Urinary bladder (tissue), 4 donors: Measurements from ENCODE around the gene SEMA3D. TPM values are rescaled to one million over a fixed set of nuclear protein-coding genes. Genes with fewer than 3 reads are reported as not detected.

ENCODE experiments used
- DNase-seq: peaks from one replicate; pipeline ENCODE4 v3.0.0-alpha.2; 2015; ENCODE audit errors: extremely low spot score
- H3K27ac ChIP-seq: one replicate; pipeline ENCODE4 v1.5.1; 2013; ENCODE audit warnings: low read depth, mild to moderate bottlenecking, moderate library complexity
- H3K36me3 ChIP-seq: one replicate; pipeline ENCODE4 v1.6.1; 2013; ENCODE audit warnings: mild to moderate bottlenecking, moderate library complexity; ENCODE audit not compliant: insufficient read depth
- H3K4me1 ChIP-seq: one replicate; pipeline ENCODE4 v1.6.1; 2013; ENCODE audit warnings: mild to moderate bottlenecking, moderate library complexity; ENCODE audit not compliant: insufficient read depth
- H3K4me3 ChIP-seq: one replicate; pipeline ENCODE4 v1.5.1; 2013; ENCODE audit warnings: low read depth, low read length
- WGBS: extraction: QIAGEN DNeasy Blood & Tissue Kit; methylation state at CpG from one replicate; pipeline ENCODE4 v1.1.7; 2013; 5-methylcytosine and 5-hydroxymethylcytosine counted together
- polyA plus RNA-seq: library from polyadenylated mRNA; stranded (reverse); fragments of 200-250 nt; gene quantifications from one replicate; pipeline ENCODE4 v1.2.3, GENCODE V29; 2013
- total RNA-seq: library from RNA; depleted of rRNA; stranded (reverse); fragments of >200 nt; gene quantifications from one replicate; pipeline ENCODE4 v1.2.3, GENCODE V29; 2014
- donor health status: healthy with polysubstance abuse.
- donor health status: healthy.

Gene SEMA3D
- total RNA-seq = 102 TPM
- polyA plus RNA-seq = 3.8 TPM

DNA sequence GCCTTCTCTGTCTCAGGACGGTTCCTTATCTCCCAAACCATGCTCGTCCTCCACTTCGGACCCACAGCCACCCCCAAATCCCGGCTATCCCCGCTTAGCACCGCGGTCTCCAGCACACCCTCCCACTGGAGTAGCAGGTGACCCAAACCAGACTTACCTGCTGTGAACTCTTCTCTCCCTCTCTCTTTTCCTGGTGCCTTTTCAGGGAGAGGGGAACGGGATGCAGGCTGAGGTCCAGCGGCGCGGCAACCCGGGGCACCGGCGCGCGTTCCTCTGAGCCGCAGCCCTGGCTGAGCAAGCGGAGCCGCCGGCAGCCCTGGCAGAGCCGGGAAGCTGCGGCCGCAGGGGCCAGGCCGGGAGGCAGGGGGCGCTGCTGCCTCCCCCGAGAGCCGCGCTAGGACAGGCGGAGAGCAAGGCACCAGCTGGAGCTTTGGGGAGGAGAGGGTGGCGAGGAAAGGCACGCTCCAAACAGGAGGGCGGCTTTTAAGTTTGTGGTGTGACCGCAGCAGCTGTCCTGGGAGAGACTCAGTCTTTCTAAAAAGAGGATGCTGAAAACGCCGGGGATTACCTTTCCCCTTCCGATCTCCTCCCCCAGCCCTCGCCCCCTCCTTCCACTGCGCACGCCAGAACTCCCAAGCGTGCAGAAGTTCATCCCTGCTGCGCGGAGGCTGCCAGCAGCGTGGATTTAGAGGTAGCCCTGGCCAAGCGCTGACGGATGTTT is at the start of gene SEMA3D:
SEMA3D (minus strand) TSS at position 536 of the 721 bp plus-strand sequence. CDS start 65,165 bp downstream, outside the sequence.
- H3K4me1 ChIP-seq = no peaks in the 10 kb centered on the region
- no peaks in the 10 kb centered on the region for H3K36me3 ChIP-seq
- peak within 1 kb of the TSS; percentile 72 for H3K27ac ChIP-seq
- DNase-seq = peak; percentile 70
- H3K4me3 ChIP-seq = peak within 1 kb of the TSS; percentile 50
- WGBS = under 1% methylated on average over 45 of the region's 45 CpGs

DNA sequence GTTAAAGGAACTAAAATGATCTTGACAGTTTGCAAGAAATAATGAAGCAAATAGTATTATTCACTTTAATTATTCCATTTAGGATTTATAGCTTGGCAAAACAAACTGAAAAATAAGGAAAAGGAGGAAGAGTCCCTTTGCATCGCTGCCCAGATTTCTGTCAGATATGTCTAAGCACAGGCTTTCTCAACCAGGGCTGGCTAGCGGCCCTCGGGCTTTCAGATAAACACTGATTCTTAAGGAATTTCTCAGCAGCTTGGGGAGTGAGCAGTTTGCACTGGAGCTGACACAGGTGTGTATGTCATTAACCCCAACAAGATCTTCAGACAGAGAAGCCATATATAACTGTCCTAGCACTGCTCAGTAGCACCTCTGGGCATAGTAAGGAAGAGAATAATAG is 47.9 kb upstream of the SEMA3D start:
- no peak for DNase-seq
- Histone ChIP-seq H3K4me1 (no peaks in the 10 kb centered on the region), H3K36me3 (no peaks in the 10 kb centered on the region), H3K4me3 (no peak overlapping the region), H3K27ac (no peak overlapping the region)
- WGBS = 30% methylated on average over 3 of the region's 3 CpGs

- Histone ChIP-seq H3K4me1 (no peaks in the 10 kb centered on the region), H3K4me3 (no peak overlapping the region), H3K27ac (no peak overlapping the region), H3K36me3 (no peaks in the 10 kb centered on the region)
- DNase-seq = no peak
- 87% methylated on average over 2 of the region's 2 CpGs for WGBS
Observed at GRCh38 chr7:85232068-85232467, 45.2 kb upstream of the SEMA3D start.

GRCh38 chr7:85230623-85231022 is 43.8 kb upstream of the SEMA3D start:
- DNase-seq = no peak
- H3K4me1 ChIP-seq = no peaks in the 10 kb centered on the region
- no peak overlapping the region for H3K4me3 ChIP-seq
- H3K36me3 ChIP-seq = no peaks in the 10 kb centered on the region
- H3K27ac ChIP-seq = no peak overlapping the region
- 93% methylated on average over 3 of the region's 3 CpGs for WGBS

GRCh38 chr7:85229544-85229943 is 42.7 kb upstream of the SEMA3D start:
- Histone ChIP-seq H3K4me1 (no peaks in the 10 kb centered on the region), H3K4me3 (no peak overlapping the region), H3K36me3 (no peaks in the 10 kb centered on the region), H3K27ac (no peak overlapping the region)
- DNase-seq = no peak

- WGBS = 78% methylated on average over 3 of the region's 3 CpGs
- Histone ChIP-seq H3K4me1 (no peaks in the 10 kb centered on the region), H3K27ac (no peak overlapping the region), H3K36me3 (no peaks in the 10 kb centered on the region), H3K4me3 (no peak overlapping the region)
- DNase-seq = no peak
Observed at GRCh38 chr7:85226361-85227085, 39.7 kb upstream of the SEMA3D start.

DNA sequence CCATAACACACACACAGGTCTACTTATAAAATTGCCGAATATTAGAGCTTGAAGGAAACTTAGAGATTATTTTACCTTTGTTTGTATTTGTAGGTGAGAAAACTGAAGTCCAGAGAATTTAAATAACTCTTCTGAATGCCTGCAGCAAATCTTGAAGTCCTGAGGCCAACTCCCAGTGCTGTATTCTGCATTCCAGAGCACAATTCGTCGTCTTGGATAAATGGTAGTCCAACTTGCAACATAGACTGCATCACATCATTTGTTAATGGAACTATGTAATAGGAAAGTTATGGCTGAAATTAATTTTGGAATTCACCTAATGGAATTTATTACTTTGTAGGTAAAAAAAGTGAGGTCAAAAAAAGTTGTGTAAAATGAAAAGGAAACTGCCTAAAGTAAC is 37.3 kb upstream of the SEMA3D start:
- Histone ChIP-seq H3K27ac (no peak overlapping the region), H3K4me1 (no peaks in the 10 kb centered on the region), H3K36me3 (no peaks in the 10 kb centered on the region), H3K4me3 (no peak overlapping the region)
- 37% methylated on average over 3 of the region's 3 CpGs for WGBS
- DNase-seq = no peak

- WGBS = 87% methylated on average over 4 of the region's 4 CpGs
- DNase-seq = no peak
- H3K27ac ChIP-seq = no peak overlapping the region
- H3K4me3 ChIP-seq = no peak overlapping the region
- no peaks in the 10 kb centered on the region for H3K4me1 ChIP-seq
- no peaks in the 10 kb centered on the region for H3K36me3 ChIP-seq
Observed at GRCh38 chr7:85222522-85222921, 35.7 kb upstream of the SEMA3D start.

- H3K4me1 ChIP-seq = no peaks in the 10 kb centered on the region
Observed at GRCh38 chr7:85221796-85222195, 34.9 kb upstream of the SEMA3D start.

DNA sequence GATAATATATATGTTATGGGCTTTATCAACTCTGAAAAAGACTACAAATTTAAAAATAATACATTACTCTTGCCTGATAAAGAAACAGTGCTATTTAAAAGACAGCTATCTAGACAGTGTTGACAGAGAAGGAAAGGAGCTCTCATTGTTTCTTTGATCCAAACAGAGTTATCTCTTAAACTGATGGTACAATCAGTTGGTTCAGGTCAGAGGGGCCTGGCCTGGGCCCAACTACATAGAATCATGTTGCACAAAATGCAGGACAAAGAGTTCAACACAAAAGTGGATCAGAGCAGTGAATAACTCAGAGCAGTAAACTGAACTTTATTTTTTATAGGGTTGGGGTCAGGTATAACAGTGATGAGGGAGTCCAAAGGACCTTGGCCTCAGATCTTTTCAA is 33.8 kb upstream of the SEMA3D start:
- H3K27ac ChIP-seq = no peak overlapping the region
- H3K36me3 ChIP-seq = no peaks in the 10 kb centered on the region
- no peak overlapping the region for H3K4me3 ChIP-seq
- H3K4me1 ChIP-seq = no peaks in the 10 kb centered on the region
- DNase-seq = no peak

More at GRCh38 chr7:85221796-85222195, 34.9 kb upstream of the SEMA3D start:
- Histone ChIP-seq H3K4me3 (no peak overlapping the region), H3K27ac (no peak overlapping the region), H3K36me3 (no peaks in the 10 kb centered on the region)
- DNase-seq = no peak

DNA sequence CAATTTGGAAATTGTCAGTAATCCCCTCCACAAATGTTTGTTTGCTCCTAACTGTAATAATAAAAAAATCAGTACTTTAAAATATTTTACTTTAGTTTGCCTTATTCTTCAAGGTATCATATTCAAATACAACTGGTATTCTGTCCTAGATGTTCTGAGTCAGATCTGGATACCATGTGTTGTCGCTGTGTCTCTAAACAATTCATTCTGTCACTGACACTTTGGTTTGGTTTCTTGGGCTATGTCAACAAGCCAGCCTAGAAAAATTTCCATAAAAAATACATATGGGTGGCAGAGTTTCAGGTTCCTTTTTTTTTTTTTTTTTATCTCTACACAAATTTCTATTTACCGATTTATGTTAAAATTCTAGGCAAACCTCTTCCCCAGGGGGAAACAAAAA is 33.2 kb upstream of the SEMA3D start:
- no peak for DNase-seq
- WGBS = 91% methylated on average over 2 of the region's 2 CpGs
- Histone ChIP-seq H3K27ac (no peak overlapping the region), H3K4me1 (no peaks in the 10 kb centered on the region), H3K36me3 (no peaks in the 10 kb centered on the region), H3K4me3 (no peak overlapping the region)

DNA sequence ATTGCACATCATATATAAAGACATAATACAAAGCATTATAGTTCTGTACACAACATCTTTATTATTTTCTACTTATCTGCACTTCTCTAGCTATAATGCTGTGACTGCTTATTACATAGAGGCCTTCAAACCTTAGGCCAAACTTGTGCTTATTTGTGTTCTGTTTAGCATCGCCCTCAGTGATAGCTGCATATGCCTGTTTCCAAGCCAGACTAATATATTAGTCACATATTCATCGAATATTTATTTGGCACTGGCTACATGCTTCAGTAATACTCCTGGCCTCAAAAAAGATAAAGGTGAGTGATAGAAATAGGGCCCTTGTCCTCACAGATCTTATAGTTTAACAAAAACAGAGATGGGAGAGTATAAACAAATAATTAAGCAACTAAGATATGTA is 30.2 kb upstream of the SEMA3D start:
- Histone ChIP-seq H3K4me3 (no peak overlapping the region), H3K36me3 (no peaks in the 10 kb centered on the region), H3K4me1 (no peaks in the 10 kb centered on the region), H3K27ac (no peak overlapping the region)
- DNase-seq = no peak
- 51% methylated on average over 2 of the region's 2 CpGs for WGBS

GRCh38 chr7:85215098-85215497 is 28.2 kb upstream of the SEMA3D start:
- Histone ChIP-seq H3K36me3 (no peaks in the 10 kb centered on the region), H3K4me1 (no peaks in the 10 kb centered on the region), H3K4me3 (no peak overlapping the region), H3K27ac (no peak overlapping the region)
- DNase-seq = no peak
- WGBS = 97% methylated on average over 1 of the region's 1 CpG

DNA sequence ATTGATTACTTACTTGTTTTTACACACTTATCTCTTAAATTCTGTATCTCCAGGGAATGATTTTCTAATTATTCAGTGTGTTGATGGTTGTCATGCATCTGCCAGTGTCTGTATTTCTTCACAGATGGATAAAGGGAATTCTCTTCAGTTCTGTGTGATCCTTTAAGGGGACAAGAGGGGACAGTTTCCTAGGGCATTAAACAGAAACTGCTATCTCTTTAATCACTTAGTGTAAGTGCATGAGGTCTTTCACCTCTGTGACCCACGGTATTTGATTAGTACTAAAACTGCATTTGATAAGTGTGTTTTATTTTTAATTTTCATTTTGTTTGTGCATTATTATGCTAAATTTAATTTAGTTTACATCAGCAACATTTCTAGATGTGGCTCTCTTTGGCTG is 26.6 kb upstream of the SEMA3D start:
- H3K36me3 ChIP-seq = no peaks in the 10 kb centered on the region
- WGBS = 78% methylated on average over 1 of the region's 1 CpG

More for the DNA sequence above, 26.6 kb upstream of the SEMA3D start:
- H3K4me1 ChIP-seq = no peaks in the 10 kb centered on the region
- H3K27ac ChIP-seq = no peak overlapping the region
- H3K4me3 ChIP-seq = no peak overlapping the region
- no peak for DNase-seq
